Endothelial cell of umbilical vein (primary cell): Measurements from ENCODE around the gene SMAD3. TPM values are rescaled to one million over a fixed set of nuclear protein-coding genes. Genes with fewer than 3 reads are reported as not detected.
A peak's percentile ranks its signal among the peaks of the same experiment; 100 is the strongest.

ENCODE experiments used
- BruUV-seq: library from RNA; stranded (reverse); fragments of 400-500 nt; replicated peaks from 2 replicates; lab custom pipeline; 2021; lab: Mats Ljungman, UMichigan
- CTCF ChIA-PET: fragments of 300-600, 350-600 bp; sonication (Branson Sonifier 250); formaldehyde crosslinking; loops from one replicate; lab custom pipeline; 2021; ENCODE audit warnings: antibody characterized with exemption, inconsistent platforms; lab: Charles Lee
- POLR2A ChIA-PET: fragments of 300-600, 350-600 bp; sonication (Branson Sonifier 250); formaldehyde crosslinking; loops from one replicate; lab custom pipeline; 2021; ENCODE audit warnings: antibody characterized with exemption, inconsistent platforms; lab: Charles Lee
- DNase-seq: peaks from one replicate; pipeline ENCODE4 v3.0.0-alpha.2; 2011; ENCODE audit warnings: low read depth, low spot score
- FAIRE-seq: peaks from 2 replicates; lab custom pipeline; 2011; peaks lifted over from hg19 to GRCh38; lab: Jason Lieb, UNC
- H2AFZ ChIP-seq: 2 replicates; pipeline ENCODE4 v1.6.0; 2012; ENCODE audit warnings: low read depth, low read length, control low read depth, inconsistent platforms
- H3K27ac ChIP-seq: 2 replicates; pipeline ENCODE4 v1.5.1; 2011; ENCODE audit warnings: low read depth, mild to moderate bottlenecking, control low read depth, low read length, moderate library complexity; ENCODE audit not compliant: insufficient read depth
- H3K27me3 ChIP-seq, 2 experiments: 2 replicates each; pipeline versions ENCODE4 v1.6.0 to v1.6.1; 2011; ENCODE audit warnings: low read length in 2 of 2, mixed read lengths in 1 of 2; ENCODE audit not compliant: control insufficient read depth in 2 of 2, insufficient read depth in 2 of 2
- H3K36me3 ChIP-seq, 2 experiments: 2 replicates in 1 of 2; 3 replicates in 1 of 2; pipeline ENCODE4 v1.5.1; 2011; ENCODE audit warnings: low read length in 2 of 2, mild to moderate bottlenecking in 1 of 2, moderate library complexity in 1 of 2; ENCODE audit not compliant: control insufficient read depth in 2 of 2, insufficient read depth in 2 of 2; ENCODE audit errors: extremely low read depth in 1 of 2
- H3K4me1 ChIP-seq: 3 replicates; pipeline ENCODE4 v1.5.1; 2011; ENCODE audit warnings: mild to moderate bottlenecking, low read length; ENCODE audit not compliant: control insufficient read depth, insufficient read depth; ENCODE audit errors: extremely low read depth
- H3K4me2 ChIP-seq: 2 replicates; pipeline ENCODE4 v1.6.1; 2011; ENCODE audit warnings: low read length, control low read depth, mixed read lengths; ENCODE audit not compliant: insufficient read depth
- H3K4me3 ChIP-seq, 3 experiments: fragments of 200-600 bp in 1 of 3; sonication (generic), shearing (Covaris generic) in 1 of 3; replicated peaks in 1 of 3; 2 replicates each; pipeline ENCODE4 v1.5.1; 2011 to 2016; ENCODE audit warnings: control low read depth in 3 of 3, low read length in 3 of 3, mild to moderate bottlenecking in 2 of 3, inconsistent platforms in 1 of 3, low read depth in 1 of 3, moderate library complexity in 1 of 3; ENCODE audit not compliant: insufficient read depth in 1 of 3
- H3K79me2 ChIP-seq: 2 replicates; pipeline ENCODE4 v1.6.0; 2012; ENCODE audit warnings: low read length, inconsistent platforms; ENCODE audit not compliant: control insufficient read depth, insufficient read depth
- H3K9ac ChIP-seq: replicated peaks from 2 replicates; pipeline ENCODE3; 2011; ENCODE audit warnings: low read length, control low read depth; ENCODE audit not compliant: insufficient read depth; ENCODE audit errors: extremely low read depth
- H3K9me1 ChIP-seq: replicated peaks from 3 replicates; pipeline ENCODE4 v1.6.0; 2011; ENCODE audit warnings: mild to moderate bottlenecking, low read length; ENCODE audit not compliant: control insufficient read depth, insufficient read depth; ENCODE audit errors: extremely low read depth
- H3K9me3 ChIP-seq: replicated peaks from 2 replicates; pipeline ENCODE4 v1.5.1; 2012; ENCODE audit warnings: low read length, inconsistent platforms; ENCODE audit not compliant: control insufficient read depth, insufficient read depth
- H4K20me1 ChIP-seq: replicated peaks from 2 replicates; pipeline ENCODE3; 2011; ENCODE audit warnings: mild to moderate bottlenecking, low read length; ENCODE audit not compliant: control insufficient read depth, insufficient read depth; ENCODE audit errors: extremely low read depth
- CTCF ChIP-seq, 2 donors: IDR thresholded peaks; 1 replicate in 1 of 2; 2 replicates in 1 of 2; pipeline ENCODE4 v1.5.1; 2011; ENCODE audit warnings: low read length in 2 of 2, mild to moderate bottlenecking in 2 of 2, moderate library complexity in 2 of 2, control low read depth in 1 of 2, inconsistent platforms in 1 of 2, low read depth in 1 of 2; ENCODE audit not compliant: insufficient read depth in 1 of 2; ENCODE audit errors: extremely low read depth in 1 of 2
- EZH2 ChIP-seq: IDR thresholded peaks from 2 replicates; pipeline ENCODE4 v1.6.1; 2012; ENCODE audit warnings: borderline replicate concordance, low read depth, mild to moderate bottlenecking, moderate library complexity, low read length, inconsistent platforms; ENCODE audit not compliant: severe bottlenecking
- FOS ChIP-seq: IDR thresholded peaks from 2 replicates; pipeline ENCODE4 v1.6.1; 2011; ENCODE audit warnings: mild to moderate bottlenecking, low read length, moderate library complexity, borderline replicate concordance; ENCODE audit not compliant: insufficient read depth
- GATA2 ChIP-seq: IDR thresholded peaks from 2 replicates; pipeline ENCODE4 v1.7.0; 2011; ENCODE audit warnings: low read depth, mild to moderate bottlenecking, moderate library complexity, mixed read lengths, low read length; ENCODE audit not compliant: insufficient read length, insufficient read depth
- JUN ChIP-seq: IDR thresholded peaks from 2 replicates; pipeline ENCODE4 v1.6.1; 2011; ENCODE audit warnings: borderline replicate concordance, low read depth; ENCODE audit not compliant: insufficient read length, insufficient read depth
- MAX ChIP-seq: IDR thresholded peaks from 2 replicates; pipeline ENCODE4 v1.6.1; 2011; ENCODE audit not compliant: insufficient read depth, insufficient read length
- dilution Hi-C: fragments of 300-500 bp; cut with MboI; formaldehyde crosslinking; loops from one replicate; pipeline ENCODE4 v1.15.0; 2019; ENCODE audit warnings: low sequenced_read_pairs; ENCODE audit not compliant: extremely low pct_ligation_motif_present
- intact Hi-C: fragments of 100-400 bp; cut with micrococcal nuclease; formaldehyde crosslinking; loops from one replicate; pipeline ENCODE4 v1.10.0; 2022
- polyA plus RNA-seq, 4 experiments: library from polyadenylated mRNA; depleted of rRNA in 3 of 4; stranded (reverse) in 3 of 4; unstranded in 1 of 4; fragments of >200 nt; gene quantifications; 2 replicates each; pipeline versions ENCODE4 v1.2.1 to v1.2.3, GENCODE V29; 2011 to 2012; ENCODE audit warnings: missing spikeins in 1 of 4
- total RNA-seq: library from RNA; stranded (reverse); gene quantifications from 2 replicates; pipeline ENCODE4 v1.2.3, GENCODE V29; 2021

The SMAD3 gene
- total and polyA plus RNA-seq, 2 donors (not counting 3 experiments of a cell fraction or from before 2014, with no cell fraction given) = 56.4 to 88.2 TPM

GRCh38 chr15:67240235-67241131 lies 175.1 kb downstream of the SMAD3 start:
- H3K27ac ChIP-seq = no peak overlapping the region
- FAIRE-seq = no peak

More at GRCh38 chr15:67240235-67241131, 175.1 kb downstream of the SMAD3 start:
- Histone ChIP-seq H3K27me3 (no peaks in the 10 kb centered on the region), H3K79me2 (peaks cover 48% of the 10 kb centered on the region), H3K9ac (no peak overlapping the region), H2AFZ (no peak overlapping the region), H3K9me3 (no peaks in the 10 kb centered on the region), H3K4me2 (no peak overlapping the region), H3K4me3 (no peak overlapping the region), H3K9me1 (no peaks in the 10 kb centered on the region), H4K20me1 (no peaks in the 10 kb centered on the region), H3K36me3 (no peaks in the 10 kb centered on the region), H3K4me1 (peaks cover 6% of the 10 kb centered on the region)
- BruUV-seq = no TSS peak
- DNase-seq = peak; percentile 16
- ChIA-PET CTCF (interaction anchor here (0.7 to 1.4 kb wide), 9 partner anchors 10 to 294 kb away, joined by 3 to 4 read pairs (median 3); partner anchors contain the start of genes AAGAB and IQCH), POLR2A (no interaction called here)
- intact Hi-C loops (no loop called here), dilution Hi-C loops (no loop called here)
- no peak for TF ChIP-seq FOS
- TF ChIP-seq MAX = no peak
- no peak for TF ChIP-seq GATA2
- TF ChIP-seq CTCF (IDR thresholded peaks at IDR 0.05; ENCODE audit: extremely low read depth in 1 of 2, insufficient read depth in 1 of 2, low read depth in 1 of 2, low read length in 2 of 2) = peak in 1 of 2 donors; percentile 10
- TF ChIP-seq JUN = no peak
- TF ChIP-seq EZH2 = no peak
